GM12878 (cell line): ENCODE data around the gene KRT20. TPM values are rescaled to one million over a fixed set of nuclear protein-coding genes. Genes with fewer than 3 reads are reported as not detected.

Experiments used
- ATAC-seq: fragments of 200-7000 bp; cut with Tn5 transposase; 3 replicates; pipeline ENCODE4 v1.9.1; 2020; ENCODE audit warnings: mild to moderate bottlenecking, moderate library complexity
- BruUV-seq: library from RNA; stranded (reverse); fragments of 400-500 nt; replicated peaks from 2 replicates; lab custom pipeline; 2021; lab: Mats Ljungman, UMichigan
- CTCF ChIA-PET: fragments of 300-600 bp; sonication (Branson Sonifier 250); formaldehyde crosslinking; extraction: SDS; loops from one replicate; lab custom pipeline; 2021; ENCODE audit warnings: inconsistent platforms; lab: Yijun Ruan, JAX
- POLR2A ChIA-PET: fragments of 350-600 bp; formaldehyde crosslinking; extraction: SDS; loops from one replicate; lab custom pipeline; 2021; ENCODE audit warnings: inconsistent platforms; lab: Charles Lee
- RAD21 ChIA-PET: fragments of 300-600 bp; sonication (Branson Sonifier 250); formaldehyde crosslinking; loops from one replicate; lab custom pipeline; 2023; ENCODE audit warnings: antibody characterized with exemption; ENCODE audit not compliant: unreplicated experiment; lab: Charles Lee
- SMC1A ChIA-PET: fragments of 300-600 bp; sonication (Branson Sonifier 250); formaldehyde crosslinking; loops from one replicate; lab custom pipeline; 2023; ENCODE audit not compliant: unreplicated experiment, uncharacterized antibody; lab: Charles Lee
- DNase-seq: peaks from one replicate; pipeline ENCODE4 v3.0.0-alpha.2; 2011; ENCODE audit warnings: low read depth, low spot score
- FAIRE-seq: peaks from 3 replicates; lab custom pipeline; 2011; peaks lifted over from hg19 to GRCh38; lab: Jason Lieb, UNC
- H2AFZ ChIP-seq: 2 replicates; pipeline ENCODE4 v1.6.0; 2011; ENCODE audit warnings: low read depth, low read length, control low read depth; ENCODE audit not compliant: control insufficient read depth
- H3K27ac ChIP-seq: 2 replicates; pipeline ENCODE4 v1.5.1; 2011; ENCODE audit warnings: control low read depth; ENCODE audit not compliant: control insufficient read depth, insufficient read depth
- H3K27me3 ChIP-seq, 2 experiments: replicated peaks in 1 of 2; 2 replicates each; pipeline versions ENCODE4 v1.6.0 to v1.6.1; 2011; ENCODE audit warnings: low read length in 1 of 2; ENCODE audit not compliant: control insufficient read depth in 2 of 2, insufficient read depth in 2 of 2
- H3K36me3 ChIP-seq, 2 experiments: 2 replicates each; pipeline ENCODE4 v1.5.1; 2011; ENCODE audit warnings: low read length in 1 of 2; ENCODE audit not compliant: control insufficient read depth in 2 of 2, insufficient read depth in 2 of 2
- H3K4me1 ChIP-seq: 2 replicates; pipeline ENCODE4 v1.6.1; 2011; ENCODE audit warnings: mild to moderate bottlenecking, low read length, moderate library complexity, mixed read lengths; ENCODE audit not compliant: control insufficient read depth, insufficient read depth
- H3K4me2 ChIP-seq: 2 replicates; pipeline ENCODE4 v1.6.0; 2011; ENCODE audit warnings: control low read depth; ENCODE audit not compliant: control insufficient read depth, insufficient read depth
- H3K4me3 ChIP-seq: fragments of 200-600 bp; sonication (generic); 2 replicates; pipeline ENCODE4 v1.5.1; 2016
- H3K79me2 ChIP-seq: 2 replicates; pipeline ENCODE4 v1.6.0; 2011; ENCODE audit warnings: low read length; ENCODE audit not compliant: control insufficient read depth, insufficient read depth
- H3K9ac ChIP-seq: 2 replicates; pipeline ENCODE4 v1.8.0; 2011; ENCODE audit warnings: low read length, control low read depth, mixed read lengths; ENCODE audit not compliant: control insufficient read depth, insufficient read depth
- H3K9me3 ChIP-seq: replicated peaks from 3 replicates; pipeline ENCODE4 v1.5.1; 2011; ENCODE audit warnings: mild to moderate bottlenecking, low read length; ENCODE audit not compliant: control insufficient read depth, insufficient read depth
- H4K20me1 ChIP-seq: 2 replicates; pipeline ENCODE4 v1.6.0; 2011; ENCODE audit not compliant: control insufficient read depth, insufficient read depth
- BHLHE40 ChIP-seq, 2 experiments: fragments of 450-650 bp in 1 of 2; IDR thresholded peaks; 2 replicates each; pipeline ENCODE4 v1.6.1; 2011 to 2017; ENCODE audit warnings: low read depth in 2 of 2, borderline replicate concordance in 1 of 2, improper control_type of control experiment in 1 of 2, low read length in 1 of 2, mild to moderate bottlenecking in 1 of 2
- CBX5 ChIP-seq: sonication (generic); IDR thresholded peaks from 2 replicates; pipeline ENCODE4 v1.6.1; 2016; ENCODE audit warnings: low read depth, moderate library complexity, mild to moderate bottlenecking, inconsistent platforms
- NRF1 ChIP-seq: conservative IDR thresholded peaks from 2 replicates; pipeline ENCODE4 v1.6.1; 2011; ENCODE audit warnings: mild to moderate bottlenecking, low read depth, low read length, improper control_type of control experiment
- RB1 ChIP-seq: fragments of 450-650 bp; formaldehyde crosslinking; IDR thresholded peaks from 2 replicates; pipeline ENCODE4 v1.6.1; 2017; ENCODE audit warnings: mild to moderate bottlenecking, borderline replicate concordance
- SMAD5 ChIP-seq: IDR thresholded peaks from 2 replicates; pipeline ENCODE4 v1.6.1; 2016; ENCODE audit warnings: antibody characterized with exemption, low read depth
- SP1 ChIP-seq: IDR thresholded peaks from one replicate; pipeline ENCODE4 v1.6.1; 2011; ENCODE audit warnings: low read depth, low read length
- SPI1 ChIP-seq: IDR thresholded peaks from 2 replicates; pipeline ENCODE4 v1.6.1; 2011; ENCODE audit warnings: low read depth, mild to moderate bottlenecking, low read length, moderate library complexity, borderline replicate concordance; ENCODE audit not compliant: insufficient read depth
- ZNF274 ChIP-seq: IDR thresholded peaks from one replicate; pipeline ENCODE4 v1.8.0; 2011; ENCODE audit not compliant: insufficient read length, insufficient read depth
- ZSCAN29 ChIP-seq: fragments of 450-650 bp; IDR thresholded peaks from 2 replicates; pipeline ENCODE4 v1.6.1; 2017; ENCODE audit warnings: mild to moderate bottlenecking, moderate library complexity
- WGBS: methylation state at CpG from one replicate; pipeline ENCODE4 v1.1.6; 2016; ENCODE audit warnings: low lambda C conversion rate; ENCODE audit not compliant: insufficient replicate concordance, insufficient coverage; ENCODE audit errors: missing lambda C conversion rate; 5-methylcytosine and 5-hydroxymethylcytosine counted together
- in situ Hi-C: fragments of 300-500 bp; cut with MboI; formaldehyde crosslinking; loops from 9 replicates; pipeline ENCODE4 v1.14.3; 2018; ENCODE audit warnings: mixed read lengths
- intact Hi-C: fragments of 100-400 bp; cut with micrococcal nuclease; formaldehyde crosslinking; loops from one replicate; pipeline ENCODE4 v1.14.2; 2022; ENCODE audit not compliant: unreplicated experiment
- polyA plus RNA-seq, 11 experiments: library from polyadenylated mRNA; depleted of rRNA in 4 of 11; unstranded in 6 of 11; stranded (reverse) in 5 of 11; fragments of >200 nt; fragmentation: Nextera tagmentation in 4 of 11; fragmentation: Illumina TruSeq in 1 of 11; extraction: Ambion mirVana in 4 of 11; extraction: Trizol in 1 of 11; gene quantifications; 1 replicate in 1 of 11; 2 replicates in 10 of 11; pipeline versions ENCODE4 v1.2.1 to v1.2.3, GENCODE V29; 2011 to 2016; ENCODE audit warnings: inconsistent platforms in 2 of 11, missing spikeins in 2 of 11, low read depth in 1 of 11
- total RNA-seq, 4 experiments: library from RNA; depleted of rRNA in 3 of 4; stranded (reverse); fragments of >200 nt in 3 of 4; fragmentation: Illumina TruSeq in 1 of 4; extraction: Trizol in 1 of 4; gene quantifications; 2 replicates each; pipeline versions ENCODE4 v1.2.1 to v1.2.3, GENCODE V29; 2013 to 2021
- TF ChIP-seq, protein P1 (sequence below): fragments of 150-350 bp; IDR thresholded peaks from 2 replicates; pipeline ENCODE4 v1.6.1; 2014; ENCODE audit warnings: mild to moderate bottlenecking, low read depth, low read length
- TF ChIP-seq, protein P2 (sequence below): fragments of 450-650 bp; IDR thresholded peaks from 2 replicates; pipeline ENCODE4 v1.6.1; 2016; ENCODE audit warnings: mild to moderate bottlenecking
- TF ChIP-seq, protein P3 (sequence below): IDR thresholded peaks from 2 replicates; pipeline ENCODE4 v1.6.1; 2012; ENCODE audit warnings: low read length, inconsistent platforms
- TF ChIP-seq, protein P4 (sequence below): IDR thresholded peaks from 2 replicates; pipeline ENCODE4 v1.6.1; 2011; ENCODE audit warnings: low read depth, low read length, improper control_type of control experiment, borderline replicate concordance

KRT20 gene
- total and polyA plus RNA-seq, 10 of the 15 experiments (the other 5 are each of a cell fraction or from before 2014, with no cell fraction given): 0.23 TPM; not detected in 9

DNA sequence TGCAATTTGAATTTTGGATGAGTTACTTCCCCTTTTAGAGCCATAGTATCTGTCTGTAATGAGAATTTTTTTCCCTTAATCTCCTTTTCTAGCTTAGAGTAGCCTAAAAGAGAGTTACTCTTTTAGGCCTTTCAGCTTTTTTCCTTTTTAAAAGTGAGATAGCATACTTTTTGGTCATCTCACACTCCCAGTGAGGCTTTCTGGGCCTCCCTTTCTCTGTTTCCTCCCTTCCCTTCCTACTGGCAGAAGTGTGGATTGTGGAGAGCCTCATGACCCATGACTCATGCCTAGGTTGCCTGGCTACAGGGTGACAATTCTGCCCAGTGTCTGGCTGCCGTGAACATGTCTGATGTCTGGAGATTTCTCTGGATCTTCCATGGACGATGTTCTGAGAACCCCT is 37.2 kb upstream of the KRT20 start (continued):
- TF ChIP-seq BHLHE40 (IDR thresholded peaks at IDR 0.05; ENCODE audit: borderline replicate concordance in 1 of 2, low read depth in 2 of 2, low read length in 1 of 2) (no peak), SP1 (no peak), ZSCAN29 (no peak), SMAD5 (no peak), RB1 (no peak)
- TF ChIP-seq, protein P1, sequence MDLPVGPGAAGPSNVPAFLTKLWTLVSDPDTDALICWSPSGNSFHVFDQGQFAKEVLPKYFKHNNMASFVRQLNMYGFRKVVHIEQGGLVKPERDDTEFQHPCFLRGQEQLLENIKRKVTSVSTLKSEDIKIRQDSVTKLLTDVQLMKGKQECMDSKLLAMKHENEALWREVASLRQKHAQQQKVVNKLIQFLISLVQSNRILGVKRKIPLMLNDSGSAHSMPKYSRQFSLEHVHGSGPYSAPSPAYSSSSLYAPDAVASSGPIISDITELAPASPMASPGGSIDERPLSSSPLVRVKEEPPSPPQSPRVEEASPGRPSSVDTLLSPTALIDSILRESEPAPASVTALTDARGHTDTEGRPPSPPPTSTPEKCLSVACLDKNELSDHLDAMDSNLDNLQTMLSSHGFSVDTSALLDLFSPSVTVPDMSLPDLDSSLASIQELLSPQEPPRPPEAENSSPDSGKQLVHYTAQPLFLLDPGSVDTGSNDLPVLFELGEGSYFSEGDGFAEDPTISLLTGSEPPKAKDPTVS: no peak
- TF ChIP-seq, protein P2, sequence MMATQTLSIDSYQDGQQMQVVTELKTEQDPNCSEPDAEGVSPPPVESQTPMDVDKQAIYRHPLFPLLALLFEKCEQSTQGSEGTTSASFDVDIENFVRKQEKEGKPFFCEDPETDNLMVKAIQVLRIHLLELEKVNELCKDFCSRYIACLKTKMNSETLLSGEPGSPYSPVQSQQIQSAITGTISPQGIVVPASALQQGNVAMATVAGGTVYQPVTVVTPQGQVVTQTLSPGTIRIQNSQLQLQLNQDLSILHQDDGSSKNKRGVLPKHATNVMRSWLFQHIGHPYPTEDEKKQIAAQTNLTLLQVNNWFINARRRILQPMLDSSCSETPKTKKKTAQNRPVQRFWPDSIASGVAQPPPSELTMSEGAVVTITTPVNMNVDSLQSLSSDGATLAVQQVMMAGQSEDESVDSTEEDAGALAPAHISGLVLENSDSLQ: no peak
- TF ChIP-seq, protein P3, sequence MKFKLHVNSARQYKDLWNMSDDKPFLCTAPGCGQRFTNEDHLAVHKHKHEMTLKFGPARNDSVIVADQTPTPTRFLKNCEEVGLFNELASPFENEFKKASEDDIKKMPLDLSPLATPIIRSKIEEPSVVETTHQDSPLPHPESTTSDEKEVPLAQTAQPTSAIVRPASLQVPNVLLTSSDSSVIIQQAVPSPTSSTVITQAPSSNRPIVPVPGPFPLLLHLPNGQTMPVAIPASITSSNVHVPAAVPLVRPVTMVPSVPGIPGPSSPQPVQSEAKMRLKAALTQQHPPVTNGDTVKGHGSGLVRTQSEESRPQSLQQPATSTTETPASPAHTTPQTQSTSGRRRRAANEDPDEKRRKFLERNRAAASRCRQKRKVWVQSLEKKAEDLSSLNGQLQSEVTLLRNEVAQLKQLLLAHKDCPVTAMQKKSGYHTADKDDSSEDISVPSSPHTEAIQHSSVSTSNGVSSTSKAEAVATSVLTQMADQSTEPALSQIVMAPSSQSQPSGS: no peak
- TF ChIP-seq, all 136 proteins: peak for 0

DNA sequence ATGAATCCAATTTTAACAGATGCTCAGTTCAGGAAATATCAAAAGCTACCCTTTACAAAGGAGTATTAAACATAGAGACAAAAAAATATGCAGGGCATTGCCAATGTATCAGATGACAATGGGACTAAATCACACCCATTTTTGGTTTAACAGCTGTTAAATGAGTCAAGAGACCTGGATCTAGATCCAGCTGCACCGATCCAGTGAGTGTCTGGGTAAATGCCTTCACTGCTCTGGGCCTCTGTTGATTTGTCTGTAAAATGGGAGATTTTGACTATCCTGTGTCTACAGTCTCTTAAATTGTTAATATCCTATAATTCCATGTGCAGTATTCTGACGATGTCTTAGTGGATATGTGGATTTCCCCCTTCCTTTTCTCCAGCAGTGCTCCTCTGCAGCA is 36.0 kb upstream of the KRT20 start:
- no peaks in the 10 kb centered on the region for H3K9me3 ChIP-seq
- DNase-seq (no peak), FAIRE-seq (no peak), ATAC-seq (no peak)
- H3K9ac ChIP-seq: no peak overlapping the region
- H3K36me3 ChIP-seq: no peaks in the 10 kb centered on the region
- in situ Hi-C loops (no loop called here), intact Hi-C loops (no loop called here)
- H3K27ac ChIP-seq: no peak overlapping the region
- SMC1A ChIA-PET: no interaction called here
- no peaks in the 10 kb centered on the region for H4K20me1 ChIP-seq
- peaks cover 0 to 2% of the 10 kb centered on the region in 2 experiments; a peak in 2 of 4 replicates for H3K27me3 ChIP-seq
- no peaks in the 10 kb centered on the region for H3K79me2 ChIP-seq
- no peak for TF ChIP-seq ZNF274
- TF ChIP-seq CBX5: no peak
- no peak for TF ChIP-seq SPI1
- no peak for TF ChIP-seq NRF1
- TF ChIP-seq, protein P4, sequence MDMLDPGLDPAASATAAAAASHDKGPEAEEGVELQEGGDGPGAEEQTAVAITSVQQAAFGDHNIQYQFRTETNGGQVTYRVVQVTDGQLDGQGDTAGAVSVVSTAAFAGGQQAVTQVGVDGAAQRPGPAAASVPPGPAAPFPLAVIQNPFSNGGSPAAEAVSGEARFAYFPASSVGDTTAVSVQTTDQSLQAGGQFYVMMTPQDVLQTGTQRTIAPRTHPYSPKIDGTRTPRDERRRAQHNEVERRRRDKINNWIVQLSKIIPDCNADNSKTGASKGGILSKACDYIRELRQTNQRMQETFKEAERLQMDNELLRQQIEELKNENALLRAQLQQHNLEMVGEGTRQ: no peak
- peaks cover 5% of the 10 kb centered on the region; the same call in 1 of the 2 replicates for H3K4me1 ChIP-seq
- CTCF ChIA-PET: no interaction called here
- no TSS peak for BruUV-seq
- no peak overlapping the region for H3K4me2 ChIP-seq
- POLR2A ChIA-PET: no interaction called here
- RAD21 ChIA-PET: no interaction called here
- H3K4me3 ChIP-seq: no peak overlapping the region
- 17% methylated on average over 2 of the region's 2 CpGs for WGBS
- H2AFZ ChIP-seq: no peak overlapping the region
